Astrocyte of the hippocampus (primary cell): Measurements from ENCODE around the gene EHBP1.
A peak's percentile ranks its signal among the peaks of the same experiment; 100 is the strongest.
"Not testable (repeated sequence)": the region's sequence is repeated elsewhere in the genome, so short reads cannot be mapped to it uniquely, and the experiment has no call there.

Source experiments
- DNase-seq: peaks from one replicate; pipeline ENCODE4 v3.0.0; 2011; ENCODE audit warnings: low read depth, low spot score

EHBP1 gene

GRCh38 chr2:63015389-63015788, 309.9 kb downstream of the EHBP1 start:
- no peak for DNase-seq

GRCh38 chr2:63018439-63018838, 312.9 kb downstream of the EHBP1 start:
- no peak for DNase-seq

- DNase-seq = not testable (repeated sequence)
These were observed 314.2 kb downstream of the EHBP1 start for GRCh38 chr2:63019686-63020085.

GRCh38 chr2:63023444-63023843, 317.9 kb downstream of the EHBP1 start:
- DNase-seq = peak; percentile 53

- DNase-seq = no peak
These were observed 321.7 kb downstream of the EHBP1 start for GRCh38 chr2:63027220-63027619.

- DNase-seq = peak; percentile 5
These were observed 323.5 kb downstream of the EHBP1 start for GRCh38 chr2:63029058-63029457.

- peak; percentile 26 for DNase-seq
These were observed 329.0 kb downstream of the EHBP1 start for GRCh38 chr2:63034526-63034925.

- DNase-seq = peak; percentile 12
These were observed 329.7 kb downstream of the EHBP1 start for GRCh38 chr2:63035169-63035568.

- peak; percentile 20 for DNase-seq
These were observed 330.1 kb downstream of the EHBP1 start for GRCh38 chr2:63035660-63036059.

GRCh38 chr2:63038034-63038433, 332.5 kb downstream of the EHBP1 start:
- no peak for DNase-seq

- no peak for DNase-seq
These were observed 335.1 kb downstream of the EHBP1 start for GRCh38 chr2:63040586-63040985.

GRCh38 chr2:63041592-63041991, 336.1 kb downstream of the EHBP1 start:
- DNase-seq = no peak

- DNase-seq = peak; percentile 63
These were observed 339.1 kb downstream of the EHBP1 start for GRCh38 chr2:63044362-63045327.

GRCh38 chr2:63046552-63046951, 341.0 kb downstream of the EHBP1 start:
- DNase-seq = peak; percentile 70

GRCh38 chr2:63046961-63047320, 341.4 kb downstream of the EHBP1 start:
- DNase-seq = peak; percentile 69

GRCh38 chr2:63047321-63048279, 342.1 kb downstream of the EHBP1 start:
- DNase-seq = peak; percentile 80

- DNase-seq = peak; percentile 73
These were observed 343.1 kb downstream of the EHBP1 start for GRCh38 chr2:63048367-63049171.

GRCh38 chr2:63049211-63049969, 343.9 kb downstream of the EHBP1 start:
- DNase-seq = peak; percentile 67

GRCh38 chr2:63049970-63050333, 344.4 kb downstream of the EHBP1 start:
- DNase-seq = no peak

GRCh38 chr2:63050334-63051041, 345.0 kb downstream of the EHBP1 start, which contains the start of gene OTX1:
Gene OTX1, plus strand, starts transcription at chr2:63050830. Its CDS starts 2,161 bp downstream, at chr2:63052991.
- peak; percentile 96 for DNase-seq
